Epithelial cell of proximal tubule (primary cell): ENCODE data around the gene BACH2. TPM values are rescaled to one million over a fixed set of nuclear protein-coding genes. Genes with fewer than 3 reads are reported as not detected.
A peak's percentile ranks its signal among the peaks of the same experiment; 100 is the strongest.

ENCODE experiments used
- DNase-seq: peaks from one replicate; pipeline ENCODE4 v3.0.0-alpha.2; 2011; ENCODE audit warnings: low read depth
- H3K4me3 ChIP-seq: 2 replicates; pipeline ENCODE4 v1.5.1; 2011; ENCODE audit warnings: low read depth, mild to moderate bottlenecking, low read length
- total RNA-seq: library from RNA; depleted of rRNA; stranded (reverse); fragments of >200 nt; gene quantifications from 2 replicates; pipeline ENCODE4 v1.2.3, GENCODE V29; 2015
- TF ChIP-seq, protein P1 (sequence below): conservative IDR thresholded peaks from 2 replicates; pipeline ENCODE4 v1.5.1; 2012; ENCODE audit warnings: low read depth, mild to moderate bottlenecking, low read length

BACH2 gene
- total RNA-seq, 1 donor from 2014 or later = 0.69 TPM

DNA sequence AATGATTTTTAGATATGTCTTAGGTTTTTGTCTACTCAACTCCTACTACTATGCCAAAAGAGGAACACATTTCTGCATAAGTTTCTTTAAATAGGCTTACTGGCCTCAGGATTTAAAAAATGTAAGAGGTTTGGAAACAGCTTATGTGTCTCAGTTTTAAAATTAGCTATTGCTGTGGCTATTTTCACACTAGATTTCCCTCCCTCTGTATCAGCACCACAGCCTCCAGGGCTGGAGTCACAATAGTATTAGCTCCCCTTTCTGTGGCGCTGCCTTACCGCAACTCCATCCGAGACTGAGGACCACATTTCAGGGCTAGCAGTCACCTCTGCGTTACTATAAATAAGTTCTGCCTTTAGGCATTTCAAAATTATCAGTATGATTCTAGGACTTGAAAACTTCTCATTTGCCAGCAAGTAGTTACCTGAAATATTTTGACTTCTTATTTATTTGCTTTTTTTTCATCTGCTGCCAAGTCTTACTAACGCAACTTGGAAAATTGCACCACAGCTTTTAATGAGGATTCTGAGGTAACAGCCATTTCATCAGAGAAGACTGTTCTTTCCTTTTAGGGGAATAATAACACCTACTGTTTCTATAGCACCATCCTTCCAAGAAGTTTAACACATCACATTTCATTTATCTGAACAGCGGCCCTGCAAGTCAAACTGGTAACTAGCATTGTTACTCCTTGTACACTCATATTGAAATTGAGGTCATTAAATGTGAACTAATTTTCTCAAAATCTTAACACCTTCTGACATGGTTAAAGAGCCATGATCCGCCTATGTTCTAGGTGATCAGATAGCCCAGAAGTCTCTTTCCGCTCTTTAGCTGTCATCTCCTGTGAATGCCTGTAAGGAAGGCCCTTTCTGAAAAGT lies 296.5 kb downstream of the BACH2 start:
- TF ChIP-seq, protein P1, sequence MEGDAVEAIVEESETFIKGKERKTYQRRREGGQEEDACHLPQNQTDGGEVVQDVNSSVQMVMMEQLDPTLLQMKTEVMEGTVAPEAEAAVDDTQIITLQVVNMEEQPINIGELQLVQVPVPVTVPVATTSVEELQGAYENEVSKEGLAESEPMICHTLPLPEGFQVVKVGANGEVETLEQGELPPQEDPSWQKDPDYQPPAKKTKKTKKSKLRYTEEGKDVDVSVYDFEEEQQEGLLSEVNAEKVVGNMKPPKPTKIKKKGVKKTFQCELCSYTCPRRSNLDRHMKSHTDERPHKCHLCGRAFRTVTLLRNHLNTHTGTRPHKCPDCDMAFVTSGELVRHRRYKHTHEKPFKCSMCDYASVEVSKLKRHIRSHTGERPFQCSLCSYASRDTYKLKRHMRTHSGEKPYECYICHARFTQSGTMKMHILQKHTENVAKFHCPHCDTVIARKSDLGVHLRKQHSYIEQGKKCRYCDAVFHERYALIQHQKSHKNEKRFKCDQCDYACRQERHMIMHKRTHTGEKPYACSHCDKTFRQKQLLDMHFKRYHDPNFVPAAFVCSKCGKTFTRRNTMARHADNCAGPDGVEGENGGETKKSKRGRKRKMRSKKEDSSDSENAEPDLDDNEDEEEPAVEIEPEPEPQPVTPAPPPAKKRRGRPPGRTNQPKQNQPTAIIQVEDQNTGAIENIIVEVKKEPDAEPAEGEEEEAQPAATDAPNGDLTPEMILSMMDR = no peak
- no peak for DNase-seq
- no peak overlapping the region for H3K4me3 ChIP-seq

DNA sequence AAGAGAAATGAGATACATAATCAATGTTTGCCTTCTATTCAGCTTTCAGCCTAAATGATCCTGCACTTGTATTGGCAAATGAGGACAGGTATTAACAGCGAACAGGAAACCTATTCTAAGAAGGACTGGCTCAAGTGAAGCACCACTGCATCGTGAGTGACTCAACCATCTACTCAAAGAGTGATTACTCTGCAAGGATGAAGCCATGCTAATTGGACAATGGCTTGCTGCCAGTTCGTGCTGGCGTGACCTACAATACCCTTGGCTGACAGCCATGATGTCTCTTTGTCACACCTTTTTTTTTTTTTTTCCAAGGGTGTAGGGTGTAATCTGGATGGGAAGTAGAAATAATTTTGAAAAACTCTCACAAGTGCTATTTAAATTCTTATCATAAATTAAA lies 297.5 kb downstream of the BACH2 start:
- no peak overlapping the region for H3K4me3 ChIP-seq
- TF ChIP-seq, protein P1 = no peak
- peak; percentile 84 for DNase-seq

DNA sequence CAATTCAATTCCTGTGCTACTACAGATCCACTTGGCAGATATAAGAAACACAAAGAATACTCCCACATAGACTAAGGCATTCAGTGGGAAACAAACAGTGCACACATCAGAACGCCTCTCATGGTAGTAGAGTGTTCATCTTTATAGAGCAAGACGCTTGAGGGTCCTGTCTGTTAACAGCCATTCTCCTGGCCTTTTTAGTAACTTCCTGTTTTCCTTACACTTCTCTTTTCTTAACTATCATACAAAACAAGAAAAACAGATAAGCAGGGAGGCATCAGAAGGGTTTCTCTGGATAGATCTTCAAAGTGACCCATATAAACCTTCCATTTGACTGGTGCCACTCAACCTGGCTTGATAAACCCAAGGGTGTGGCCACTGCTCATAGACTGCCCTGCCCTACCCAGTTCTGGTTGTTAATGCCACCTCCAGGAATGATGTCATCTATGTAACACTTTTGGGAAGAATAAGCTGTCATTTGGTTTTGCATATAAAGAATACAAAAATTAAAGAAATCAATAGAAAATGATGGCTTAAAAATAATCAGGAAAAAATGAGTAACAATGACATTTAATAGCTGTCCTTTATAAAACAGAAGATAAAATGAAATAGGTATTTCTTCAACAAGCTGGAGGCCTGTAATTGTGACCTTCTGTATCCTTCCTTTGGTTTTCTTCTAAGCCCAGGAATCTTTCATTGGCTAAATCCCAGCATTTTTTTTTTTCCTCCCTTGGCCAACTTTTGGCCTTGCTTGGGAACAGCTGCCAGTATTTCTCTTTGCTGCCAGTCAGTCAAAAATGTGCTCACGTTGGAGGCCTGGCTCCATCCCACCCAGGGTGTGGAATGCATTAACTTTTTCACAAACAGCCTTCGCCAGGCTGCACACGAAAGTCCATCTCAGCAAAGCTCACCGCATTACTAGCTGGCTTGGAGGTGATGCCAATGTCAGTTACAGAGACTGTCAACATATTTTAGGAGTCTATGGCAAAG lies 298.9 kb downstream of the BACH2 start:
- no peak for DNase-seq
- H3K4me3 ChIP-seq = no peak overlapping the region
- TF ChIP-seq, protein P1 = no peak

DNA sequence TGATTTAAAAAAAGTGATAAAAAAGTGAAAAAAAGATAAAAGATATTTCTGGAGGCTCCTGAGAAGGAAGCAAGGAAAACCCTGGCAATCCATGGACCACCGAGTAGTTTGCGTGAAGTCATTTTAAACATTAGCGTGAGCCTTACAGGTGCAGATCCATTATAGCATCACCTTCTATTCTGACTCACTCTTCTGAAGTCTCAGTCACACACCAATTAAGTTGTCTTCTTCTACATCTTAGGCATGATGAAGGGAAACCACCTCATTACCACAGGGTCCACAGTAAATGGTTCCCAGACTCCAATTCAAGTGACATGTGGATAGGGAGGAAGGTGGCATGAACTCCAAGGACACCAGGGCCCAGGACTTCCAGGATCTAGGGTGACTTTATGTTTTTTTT lies 303.2 kb downstream of the BACH2 start:
- DNase-seq = no peak
- TF ChIP-seq, protein P1 = no peak
- H3K4me3 ChIP-seq = no peak overlapping the region

DNA sequence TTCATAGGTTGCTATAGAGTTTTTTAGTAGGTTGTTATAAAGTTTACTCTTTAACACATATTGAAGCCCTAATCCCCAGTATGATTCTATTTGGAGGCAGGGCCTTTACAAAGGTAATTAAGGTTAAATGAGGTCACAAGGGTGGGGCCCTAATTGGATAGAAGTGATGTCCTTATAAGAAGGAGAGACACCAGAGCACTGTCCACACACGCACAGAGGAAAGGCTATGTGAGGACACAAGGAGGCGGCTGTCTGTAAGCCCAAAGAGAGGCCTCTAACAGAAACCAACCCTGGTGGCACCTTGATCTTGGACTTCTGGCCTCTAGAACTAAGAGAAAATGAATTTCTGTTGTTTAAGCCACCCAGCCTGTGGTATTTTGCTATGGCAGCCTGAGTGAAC lies 303.8 kb downstream of the BACH2 start:
- H3K4me3 ChIP-seq = no peak overlapping the region
- DNase-seq = no peak
- TF ChIP-seq, protein P1 = no peak

DNA sequence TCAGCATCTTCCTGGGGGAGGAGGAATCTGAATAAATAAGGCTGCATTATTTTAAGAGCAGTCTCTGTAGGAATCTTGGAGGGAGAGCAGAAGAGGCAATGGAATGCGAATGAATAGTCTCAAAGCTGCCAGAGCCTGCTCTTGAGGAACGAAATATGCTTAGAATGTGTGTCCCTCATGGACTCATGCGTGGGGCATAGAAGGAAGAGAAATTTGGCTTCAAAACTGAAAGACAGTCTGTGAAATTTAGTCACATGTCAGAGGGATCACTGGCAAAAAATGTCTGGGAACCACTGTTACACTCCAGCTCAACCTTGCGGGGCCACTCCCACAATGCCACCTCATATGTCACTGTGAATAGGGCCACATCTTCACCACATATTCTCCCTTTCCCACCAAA lies 306.9 kb downstream of the BACH2 start:
- TF ChIP-seq, protein P1 = no peak
- no peak overlapping the region for H3K4me3 ChIP-seq
- peak; percentile 83 for DNase-seq
